OCI-M2 (cell line): ENCODE data around the gene EIF6.
"Not testable (repeated sequence)": the region's sequence is repeated elsewhere in the genome, so short reads cannot be mapped to it uniquely, and the experiment has no call there.

Source experiments
- DNase-seq: peaks from one replicate; lab custom pipeline; 2025; ENCODE audit not compliant: unreplicated experiment; lab: John Stamatoyannopoulos, UW

Gene EIF6

DNA sequence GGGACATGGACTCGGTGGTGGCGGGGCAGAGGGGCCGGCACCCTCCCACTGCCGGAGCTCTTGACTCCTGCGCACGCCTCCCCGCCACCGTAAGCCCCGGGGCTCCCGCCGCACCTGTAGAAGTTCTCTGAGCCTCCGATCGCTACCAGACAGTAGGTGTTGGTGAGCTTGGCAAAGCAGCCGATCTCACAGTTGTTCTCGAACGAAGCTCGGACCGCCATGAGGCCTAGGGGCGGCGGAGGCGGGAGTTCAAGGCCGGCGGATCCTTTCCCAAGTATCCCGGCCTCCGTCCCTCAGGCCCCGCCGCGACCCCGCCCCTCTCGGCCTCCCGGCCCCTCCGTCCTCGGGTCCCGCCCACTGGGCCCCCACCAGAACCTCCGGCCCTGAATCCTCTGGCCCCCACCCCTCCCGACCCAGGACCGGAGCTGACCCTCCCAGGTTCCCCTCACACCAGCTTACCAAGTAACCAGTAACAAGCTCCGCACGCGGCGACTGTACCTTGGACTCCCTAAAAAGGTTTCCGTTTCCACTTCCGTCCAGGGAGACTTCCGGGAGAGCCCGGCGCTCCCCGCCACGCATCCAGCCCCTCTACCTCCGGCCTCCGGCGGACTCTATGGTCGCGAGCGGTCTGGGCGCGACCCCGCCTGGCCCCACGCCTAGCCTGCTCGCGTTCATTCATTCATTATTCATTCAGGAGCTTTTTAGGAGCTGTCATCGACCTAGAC, at the start of gene EIF6:
TSS of gene EIF6 (minus strand) at position 506 of the 725 bp plus-strand sequence. CDS start at position 221, 285 bp downstream.
- DNase-seq: peak; percentile 87

DNA sequence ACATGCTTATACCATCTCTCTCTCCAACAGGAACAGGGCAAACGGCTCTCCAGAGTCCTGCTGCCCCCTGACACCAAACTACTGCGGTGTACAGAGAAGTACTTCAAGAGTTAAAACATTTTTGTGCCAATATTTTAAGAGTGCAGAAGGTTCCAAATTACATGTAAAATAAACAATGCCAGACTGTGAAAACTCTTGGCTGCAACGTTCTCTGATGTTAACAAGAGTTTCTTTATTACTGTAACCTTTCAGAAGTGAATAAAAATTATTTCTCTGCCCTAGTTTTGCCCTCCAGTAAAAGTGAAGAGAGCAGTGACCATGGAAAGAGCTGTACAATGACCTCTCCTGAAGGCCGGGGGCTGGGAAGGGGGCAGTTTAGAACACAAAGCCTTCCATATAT, 49.0 kb upstream of the EIF6 start:
- DNase-seq: no peak

DNA sequence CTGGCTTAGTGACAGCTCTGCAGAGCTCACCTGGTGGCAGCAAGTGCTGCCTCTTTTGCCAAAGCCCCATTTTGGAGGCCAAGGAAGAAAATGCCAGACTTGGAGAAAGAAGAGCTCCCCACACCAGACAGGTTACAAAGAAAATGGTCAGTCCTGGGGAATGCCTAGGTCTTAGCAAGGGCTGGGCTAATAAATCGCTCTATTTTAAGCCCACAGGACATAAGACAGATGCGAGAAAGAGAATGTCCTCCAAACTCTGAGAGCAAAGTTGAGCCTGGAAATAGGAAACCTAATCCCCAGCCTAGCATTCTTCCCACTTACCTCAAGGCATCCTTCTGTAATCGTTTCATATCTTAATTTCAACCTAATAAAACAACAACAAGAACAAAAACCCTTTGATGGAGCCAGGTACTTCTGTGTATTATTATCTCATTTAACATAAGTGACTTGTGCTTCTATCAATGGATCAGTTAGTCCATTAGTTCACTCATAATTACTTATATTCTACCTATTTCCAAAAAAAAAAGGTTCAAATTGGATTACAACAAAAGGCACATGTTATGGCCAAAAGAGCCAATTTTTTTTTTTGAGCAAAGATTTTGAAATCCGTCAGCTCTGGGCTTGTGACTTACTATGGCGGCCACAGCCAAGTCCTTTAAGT, 48.1 kb upstream of the EIF6 start:
- DNase-seq: no peak

DNA sequence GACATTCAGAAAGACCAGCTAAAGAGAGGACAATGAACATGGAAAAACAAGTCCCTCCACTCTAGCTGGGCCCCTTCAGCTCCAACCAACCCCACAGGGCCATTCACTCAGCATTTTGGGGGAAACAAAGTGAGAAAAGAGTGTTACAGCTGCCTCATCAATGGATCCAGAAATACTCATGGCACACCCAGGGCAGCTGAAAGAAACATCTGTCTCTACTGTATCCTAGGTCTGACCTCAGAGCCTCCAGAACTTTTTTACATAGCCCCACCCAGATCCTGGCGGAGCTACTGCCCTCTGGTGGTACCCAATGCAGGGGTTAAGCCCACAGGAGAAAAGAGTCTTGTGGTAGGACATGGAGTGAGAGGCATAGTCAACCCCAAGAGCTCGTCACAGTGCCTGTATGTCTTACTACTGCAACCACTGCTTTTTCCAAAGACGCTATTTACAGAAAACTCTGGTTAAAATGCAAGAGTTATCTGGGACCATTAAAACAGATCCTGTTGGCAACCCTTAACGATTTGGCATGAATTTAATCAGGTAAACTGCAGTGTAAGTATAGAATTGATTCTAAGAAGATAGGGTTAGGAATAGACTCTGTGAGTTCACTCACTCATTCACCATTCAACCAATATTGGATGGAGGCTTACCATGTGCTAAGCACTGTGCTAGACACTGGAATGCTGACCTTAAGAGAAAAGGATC, 45.0 kb upstream of the EIF6 start:
- no peak for DNase-seq

DNA sequence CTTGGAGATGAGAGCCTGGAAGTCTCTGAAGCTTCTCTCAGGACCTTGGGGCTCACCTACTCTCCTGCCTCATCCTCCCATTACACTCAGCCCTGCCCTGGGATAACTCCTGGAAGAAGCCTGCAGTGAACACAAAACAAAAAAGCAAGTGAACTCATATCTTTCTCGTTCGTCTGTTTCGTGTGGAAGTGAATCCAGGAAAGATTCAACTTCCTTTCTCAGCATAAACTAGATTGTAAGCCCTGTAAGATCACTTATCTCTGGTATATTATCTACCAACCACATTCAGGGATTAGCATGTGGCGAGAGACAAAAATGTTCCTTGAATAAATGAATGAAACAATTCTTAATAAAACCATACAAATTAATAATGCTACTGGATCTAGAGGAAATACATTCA, 44.1 kb upstream of the EIF6 start:
- DNase-seq: no peak

DNA sequence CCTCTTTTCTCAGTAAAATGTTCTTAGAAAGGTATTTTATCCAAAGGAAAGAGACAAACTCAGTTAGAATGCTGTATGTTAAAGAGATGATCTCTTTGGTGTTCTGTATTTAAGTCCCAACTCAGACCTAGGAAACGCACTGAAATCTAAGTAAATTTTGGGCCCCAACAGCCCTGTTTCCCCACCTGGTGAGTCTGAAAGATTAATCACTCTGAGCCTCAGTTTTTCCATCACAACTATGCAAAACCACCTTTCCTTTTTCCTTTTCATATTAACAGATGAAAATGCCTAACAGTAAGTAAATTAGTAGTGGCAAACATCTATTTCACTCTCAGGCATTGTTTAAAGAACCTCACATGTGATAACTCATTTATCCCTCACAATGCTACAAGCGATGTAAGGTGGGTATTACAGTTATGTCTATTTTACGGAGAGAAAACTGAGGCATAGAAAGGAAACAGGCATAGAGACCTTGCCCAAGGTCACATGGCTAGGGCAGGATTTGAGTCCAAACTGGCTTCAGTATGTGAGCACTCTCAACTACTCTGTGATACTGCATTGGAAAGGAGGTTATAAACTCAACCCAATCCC, 43.6 kb upstream of the EIF6 start:
- no peak for DNase-seq

DNA sequence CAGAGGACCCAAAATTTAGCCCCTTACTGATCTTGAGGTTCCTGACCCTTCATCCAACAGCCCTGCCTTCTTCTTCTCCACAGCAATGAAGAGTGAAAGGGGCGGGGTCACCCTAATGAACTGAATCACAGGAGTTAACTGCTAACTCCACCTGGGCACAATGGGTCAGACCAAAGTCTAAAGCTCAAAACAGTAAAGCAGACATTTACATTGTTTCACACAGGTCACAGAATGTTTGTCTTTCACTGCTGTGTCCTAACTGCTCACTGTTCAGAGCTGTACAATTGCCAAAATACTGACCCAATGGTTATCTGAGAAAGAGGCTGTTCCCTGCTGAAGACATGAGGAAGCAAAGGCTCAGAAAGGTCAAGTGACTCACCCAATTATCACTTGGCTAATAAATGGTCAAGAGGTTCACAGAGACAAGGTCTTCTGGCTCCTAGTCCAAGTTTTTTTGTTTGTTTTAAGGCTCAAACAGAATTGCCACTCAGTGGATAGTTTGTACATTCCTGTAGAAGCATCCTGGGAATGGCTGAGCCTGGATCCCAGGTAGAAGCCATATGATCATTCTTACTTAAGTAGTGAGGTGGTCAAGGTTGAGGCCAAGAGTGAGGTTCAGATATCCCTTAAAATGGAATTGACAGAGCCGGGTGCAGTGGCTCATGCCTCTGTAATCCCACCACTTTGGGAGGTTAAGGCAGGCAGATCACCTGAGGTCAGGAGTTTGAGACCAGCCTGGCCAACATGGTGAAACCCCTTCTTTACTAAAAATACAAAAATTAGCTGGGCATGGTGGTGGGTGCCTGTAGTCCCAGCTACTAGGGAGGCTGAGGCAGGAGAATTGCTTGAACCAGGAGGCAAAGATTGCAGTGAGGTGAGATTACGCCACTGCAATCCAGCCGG, 42.8 kb upstream of the EIF6 start:
- no peak for DNase-seq

DNA sequence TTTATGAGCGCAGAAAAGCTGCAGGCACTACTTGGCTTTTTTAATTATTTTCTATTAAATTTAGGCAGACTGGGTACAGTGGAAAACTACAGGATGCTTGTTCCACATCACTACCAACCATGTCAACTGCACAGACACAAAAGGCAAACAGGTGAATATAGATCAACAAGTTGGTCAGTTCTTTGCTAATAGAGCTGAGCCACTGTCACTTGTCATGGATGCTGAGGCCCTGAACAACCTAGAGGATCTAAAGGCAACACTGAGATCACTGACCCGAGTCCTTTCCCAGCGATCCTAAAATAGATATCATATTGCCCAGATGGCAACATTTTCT, 42.1 kb upstream of the EIF6 start:
- no peak for DNase-seq

DNA sequence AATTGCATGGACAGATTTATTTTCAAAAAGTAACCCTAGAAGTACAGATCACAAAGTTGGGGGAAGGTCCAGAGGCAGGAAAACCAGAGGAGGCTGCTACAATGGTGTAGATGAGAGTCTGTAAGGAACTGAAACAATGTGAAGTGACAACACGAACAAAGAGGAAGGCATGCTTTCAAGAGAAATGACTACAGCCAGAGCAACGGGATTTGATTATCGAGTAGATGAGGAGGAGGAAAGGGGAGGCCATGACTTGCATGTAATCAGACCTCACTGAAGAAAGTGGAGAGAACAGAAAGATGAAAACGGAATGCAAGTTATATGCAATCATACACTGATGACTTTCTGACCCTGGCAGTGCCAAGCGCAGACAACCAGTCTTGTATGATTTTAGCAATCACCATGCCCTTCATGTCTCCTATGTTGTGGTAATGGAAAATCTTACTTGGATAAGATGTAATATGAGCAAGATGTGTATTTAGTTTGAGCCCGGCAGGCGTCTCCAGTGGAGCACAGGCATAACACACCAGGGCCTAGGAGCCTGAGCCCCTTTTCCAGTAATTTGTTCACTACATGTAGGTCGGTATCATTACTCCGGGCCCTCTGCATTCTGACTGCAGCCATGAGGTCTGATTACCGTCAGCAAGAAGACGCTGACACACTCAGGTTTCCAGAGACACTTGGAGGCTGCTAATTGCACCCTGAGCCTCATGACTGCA, 41.6 kb upstream of the EIF6 start:
- DNase-seq: no peak

DNA sequence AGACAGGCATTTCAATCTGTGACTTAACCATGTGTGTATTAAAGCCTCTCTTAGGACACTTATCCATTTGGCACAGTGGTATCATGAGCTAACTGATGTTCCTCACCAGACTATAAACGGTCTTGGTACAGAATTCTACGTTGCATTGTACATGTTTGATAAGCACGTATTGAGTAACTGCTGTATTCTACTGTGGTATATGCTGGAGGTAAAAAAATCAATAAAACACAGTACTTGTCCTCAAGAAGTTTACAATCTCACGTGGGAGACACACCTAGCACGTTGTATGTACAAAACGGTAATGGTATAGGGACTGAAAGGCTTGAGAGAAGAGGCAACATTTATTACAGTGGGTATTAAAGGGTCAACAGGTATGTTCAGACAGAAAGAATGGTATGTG, 40.8 kb upstream of the EIF6 start:
- DNase-seq: no peak

DNA sequence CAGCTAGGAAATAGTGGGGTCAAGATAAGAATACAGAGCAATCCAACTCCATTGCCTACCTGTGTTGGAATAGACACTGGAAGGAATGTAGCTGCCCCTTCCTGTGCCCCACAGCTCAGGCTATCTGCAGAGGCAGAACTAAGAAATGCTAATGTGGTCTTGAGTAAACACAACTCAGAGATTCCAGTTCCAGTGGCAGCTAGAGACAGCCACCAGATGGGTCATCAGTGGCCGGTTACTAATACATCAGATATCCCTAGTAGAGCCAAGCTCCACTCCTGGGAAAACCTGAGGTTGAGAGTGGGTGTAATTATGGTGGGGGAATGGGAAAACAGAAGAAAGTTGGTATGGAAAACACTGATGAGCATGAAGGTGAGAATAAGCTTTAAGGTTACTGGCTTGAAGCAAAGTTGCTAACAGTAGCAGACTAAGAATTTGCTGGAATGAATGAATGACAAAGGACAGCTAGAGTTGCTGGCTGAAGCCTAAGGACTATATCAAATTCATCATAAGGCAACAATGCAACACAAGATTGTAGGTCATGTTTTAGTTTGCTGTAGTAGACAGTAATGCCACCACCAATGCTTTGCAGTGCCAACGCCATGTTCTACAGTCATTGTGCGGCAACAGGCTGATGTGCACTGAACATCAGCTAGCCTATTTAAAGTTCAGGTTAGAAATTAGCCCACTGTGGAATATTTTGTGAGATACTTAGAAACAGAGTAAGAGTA, 36.0 kb upstream of the EIF6 start:
- DNase-seq: no peak

DNA sequence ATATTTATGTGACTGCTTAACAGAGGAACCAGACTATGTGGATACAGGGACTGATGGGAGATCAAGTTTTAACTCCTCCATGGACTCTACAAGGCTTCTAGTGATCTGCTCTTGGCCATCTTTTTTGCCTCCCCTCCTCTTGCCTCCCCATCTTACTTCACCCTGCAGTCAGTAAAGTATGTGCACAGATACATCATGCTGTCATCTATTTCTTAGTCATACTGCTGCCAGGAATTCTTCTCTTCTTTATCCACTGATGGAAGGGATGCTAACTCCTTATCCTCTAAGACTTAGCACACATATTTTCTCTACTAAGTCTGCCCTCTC, 35.3 kb upstream of the EIF6 start:
- DNase-seq: no peak

DNA sequence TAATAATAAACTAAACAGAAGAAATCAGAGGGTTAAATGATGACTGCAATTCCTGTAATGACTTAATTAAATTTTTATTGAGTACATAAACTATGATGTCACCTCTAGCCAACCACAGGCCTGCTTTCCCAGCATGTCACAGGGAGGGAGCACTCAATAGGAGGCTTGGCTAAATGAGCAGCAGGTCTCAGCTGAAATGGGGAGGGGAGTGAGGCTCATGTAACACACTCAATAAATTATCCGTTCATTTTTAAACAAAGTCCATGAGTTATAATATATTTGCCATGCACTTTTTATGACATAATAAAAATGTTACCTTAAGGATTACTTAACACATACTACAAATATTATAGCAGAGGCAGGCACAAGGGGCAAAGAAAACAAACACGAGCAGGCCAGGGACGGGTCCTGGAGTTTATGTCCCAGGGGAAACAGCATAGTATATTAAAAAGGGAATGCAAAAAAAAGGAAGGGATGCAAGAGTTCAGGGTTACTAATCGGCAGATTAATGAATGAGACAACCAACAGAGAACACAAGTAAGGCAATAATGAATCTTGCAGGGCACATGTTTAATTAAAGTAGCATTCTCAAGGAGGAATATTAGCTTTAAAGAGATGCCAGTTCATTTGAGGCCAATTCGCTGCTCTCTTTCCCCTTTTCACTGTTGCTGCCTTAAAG, 34.8 kb upstream of the EIF6 start:
- DNase-seq: no peak

DNA sequence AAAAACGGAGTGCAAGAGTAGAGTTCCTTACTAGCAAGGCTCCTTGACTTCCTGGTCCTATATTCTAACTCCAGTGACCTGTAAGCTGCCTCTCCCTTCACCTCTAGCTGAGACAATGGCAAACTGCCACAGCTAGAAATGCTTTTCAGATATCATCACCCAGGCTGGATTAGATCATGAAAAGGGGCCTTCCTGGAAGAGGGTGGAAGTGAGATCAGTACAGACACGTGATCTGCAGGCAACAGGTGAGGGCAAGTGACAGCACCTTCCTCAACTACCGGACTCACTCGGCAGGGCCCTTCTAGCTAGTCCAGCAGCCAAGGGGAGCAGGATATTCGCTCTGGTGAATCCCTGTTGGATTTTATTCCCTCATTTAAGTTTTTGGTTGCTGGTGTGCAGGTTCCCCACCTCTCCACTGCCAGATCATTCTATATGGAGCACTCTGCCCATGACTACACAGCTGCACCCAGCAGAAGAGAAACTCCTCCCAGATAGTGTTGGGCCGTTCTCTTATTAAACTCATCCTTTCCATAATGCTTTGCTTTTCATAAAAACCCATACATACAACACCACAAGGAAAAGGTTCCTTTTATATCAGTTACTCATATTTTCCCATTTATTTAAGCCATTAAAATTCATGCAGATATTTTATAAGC, 34.1 kb upstream of the EIF6 start:
- DNase-seq: no peak

DNA sequence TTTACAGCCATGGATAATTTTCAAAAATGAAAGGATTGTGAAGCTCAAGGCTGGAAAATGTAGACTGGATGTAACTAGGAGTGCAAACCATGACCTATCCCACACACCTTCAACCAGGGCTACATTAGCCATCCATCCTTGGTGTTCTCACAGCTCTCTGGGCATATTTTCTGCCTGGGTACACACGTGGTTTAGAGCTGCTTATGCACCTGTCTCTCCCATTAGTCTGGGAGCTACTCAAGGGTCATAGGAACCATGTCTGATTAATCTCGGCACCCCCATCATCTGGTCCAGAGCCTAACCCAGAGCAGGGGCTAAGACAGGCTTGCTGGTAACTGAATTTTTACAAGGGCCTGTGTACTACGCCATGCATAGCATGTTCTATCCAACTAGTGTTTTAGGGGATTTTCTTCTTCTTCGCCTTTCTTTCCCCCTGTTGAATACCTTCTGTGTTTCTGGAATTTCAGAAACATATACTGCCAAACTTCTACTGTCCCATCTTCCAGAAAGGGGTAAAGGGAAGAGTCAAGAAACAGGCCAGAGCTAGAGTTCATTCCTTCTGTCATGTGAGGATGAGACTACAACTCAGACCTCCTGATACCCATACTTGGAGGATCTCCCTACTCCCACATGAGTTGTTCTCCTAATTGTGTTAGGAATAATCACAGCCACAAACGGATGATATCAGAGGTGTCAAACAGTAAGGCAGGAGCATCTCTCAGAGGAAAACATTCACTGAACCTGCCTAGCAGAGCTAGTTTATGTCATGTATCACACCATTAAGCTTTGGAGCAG, 33.0 kb upstream of the EIF6 start:
- DNase-seq: no peak

DNA sequence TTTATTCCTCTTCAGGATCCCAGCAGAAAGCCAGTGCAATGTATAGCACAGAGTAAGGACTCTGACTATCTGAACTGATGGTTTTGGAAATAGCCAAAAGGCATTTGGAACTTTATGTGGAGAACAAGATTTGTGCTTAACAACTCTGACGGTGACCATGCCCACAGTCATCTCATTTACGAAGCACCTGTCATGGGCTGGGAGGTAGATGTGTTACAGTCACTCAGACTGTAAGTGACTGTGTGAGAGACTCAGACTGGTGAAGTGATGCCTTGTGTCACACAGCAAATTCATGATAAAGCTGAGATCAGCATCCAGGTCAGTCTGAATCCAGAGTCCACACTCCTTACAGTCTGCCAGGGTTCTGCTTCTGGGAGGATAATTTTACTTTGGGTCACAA, 31.5 kb upstream of the EIF6 start:
- no peak for DNase-seq

DNA sequence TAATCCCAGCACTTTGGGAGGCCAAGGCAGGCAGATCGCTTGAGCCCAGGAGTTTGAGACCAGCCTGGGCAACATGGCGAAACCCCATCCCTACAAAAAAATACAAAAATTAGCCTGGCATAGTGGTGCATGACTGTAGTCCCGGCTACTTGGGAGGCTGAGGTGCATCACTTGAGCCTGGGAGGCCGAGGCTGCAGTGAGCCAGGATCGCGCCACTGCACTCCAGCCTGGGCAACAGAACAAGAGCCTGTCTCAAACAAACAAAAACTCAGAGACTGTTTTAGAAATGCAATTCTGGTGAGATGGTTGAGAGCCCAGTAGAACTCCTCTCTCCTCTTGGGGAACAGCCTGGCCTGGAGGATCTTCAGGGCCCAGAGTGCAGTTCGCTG, 31.1 kb upstream of the EIF6 start:
- not testable (repeated sequence) for DNase-seq
